Omental fat pad (tissue), 4 donors: ENCODE results near the gene LSMEM2. TPM values are rescaled to one million over a fixed set of nuclear protein-coding genes. Genes with fewer than 3 reads are reported as not detected.
"Not testable (repeated sequence)": the region's sequence is repeated elsewhere in the genome, so short reads cannot be mapped to it uniquely, and the experiment has no call there.

Source experiments
- ATAC-seq: fragments of 150-250 bp; one replicate; pipeline ENCODE4 v1.9.1; 2016; ENCODE audit warnings: mild to moderate bottlenecking, moderate library complexity; ENCODE audit not compliant: low FRiP score
- DNase-seq: peaks from one replicate; pipeline ENCODE4 v3.0.0-alpha.2; 2019; ENCODE audit warnings: low spot score
- CTCF ChIP-seq, 3 donors: fragments of 450-650 bp; IDR thresholded peaks; one replicate each; pipeline ENCODE4 v1.5.1; 2016 to 2017; ENCODE audit warnings: antibody characterized with exemption in 3 of 3, mild to moderate bottlenecking in 3 of 3, moderate library complexity in 2 of 3
- total RNA-seq, 4 donors: library from RNA; depleted of rRNA; stranded (reverse); fragments of >200 nt; gene quantifications; one replicate each; pipeline ENCODE4 v1.1.0, GENCODE V29; 2016

The LSMEM2 gene
- total RNA-seq, 4 donors from 2014 or later: not detected

GRCh38 chr3:50269460-50269859 lies 9.4 kb upstream of the LSMEM2 start:
- ATAC-seq: no peak
- no peak for TF ChIP-seq CTCF (IDR thresholded peaks at IDR 0.05)
- no peak for DNase-seq

GRCh38 chr3:50269977-50270413 lies 8.9 kb upstream of the LSMEM2 start:
- no peak for DNase-seq
- no peak for ATAC-seq

GRCh38 chr3:50270422-50271224 lies 8.3 kb upstream of the LSMEM2 start:
- no peak for DNase-seq

More at GRCh38 chr3:50269977-50270413, 8.9 kb upstream of the LSMEM2 start:
- no peak for TF ChIP-seq CTCF (IDR thresholded peaks at IDR 0.05)

GRCh38 chr3:50271314-50271936 lies 7.5 kb upstream of the LSMEM2 start:
- no peak for ATAC-seq
- DNase-seq: no peak
- no peak for TF ChIP-seq CTCF (IDR thresholded peaks at IDR 0.05)

More at GRCh38 chr3:50270422-50271224, 8.3 kb upstream of the LSMEM2 start:
- no peak for TF ChIP-seq CTCF (IDR thresholded peaks at IDR 0.05)
- ATAC-seq: peak; percentile 20

GRCh38 chr3:50272538-50272910 lies 6.4 kb upstream of the LSMEM2 start:
- DNase-seq, ATAC-seq: not testable (repeated sequence)

GRCh38 chr3:50272911-50273688 lies 5.8 kb upstream of the LSMEM2 start:
- DNase-seq (peak; percentile 92), ATAC-seq (peak; percentile 50)
- peak in 2 of 3 donors; percentile 94 to 97 for TF ChIP-seq CTCF (IDR thresholded peaks at IDR 0.05)

GRCh38 chr3:50273689-50274065 lies 5.2 kb upstream of the LSMEM2 start:
- no peak for ATAC-seq
- TF ChIP-seq CTCF (IDR thresholded peaks at IDR 0.05): no peak
- no peak for DNase-seq
